Large intestine (tissue), 3 donors: ENCODE data around the gene TMEM107. TPM values are rescaled to one million over a fixed set of nuclear protein-coding genes. Genes with fewer than 3 reads are reported as not detected.

ENCODE experiments used
- DNase-seq, 2 donors: peaks; one replicate each; pipeline versions ENCODE4 v3.0.0 to v3.0.0-alpha.2; 2013
- H3K27ac ChIP-seq: one replicate; pipeline ENCODE4 v1.5.1; 2013; ENCODE audit warnings: low read length
- H3K27me3 ChIP-seq: 2 replicates; pipeline ENCODE4 v1.6.1; 2013; ENCODE audit warnings: low read length; ENCODE audit not compliant: control insufficient read depth, insufficient read depth
- H3K36me3 ChIP-seq: 2 replicates; pipeline ENCODE4 v1.6.1; 2013; ENCODE audit warnings: low read length; ENCODE audit not compliant: control insufficient read depth, insufficient read depth
- H3K4me1 ChIP-seq: one replicate; pipeline ENCODE4 v1.6.1; 2013; ENCODE audit warnings: low read length; ENCODE audit not compliant: control insufficient read depth, insufficient read depth
- H3K4me3 ChIP-seq: one replicate; pipeline ENCODE4 v1.5.1; 2013; ENCODE audit warnings: low read length
- H3K9me3 ChIP-seq: one replicate; pipeline ENCODE4 v1.6.1; 2013; ENCODE audit warnings: mild to moderate bottlenecking, low read depth, low read length, moderate library complexity; ENCODE audit not compliant: control insufficient read depth
- WGBS: methylation state at CpG from one replicate; pipeline ENCODE4 v1.1.5; 2013; ENCODE audit warnings: low lambda C conversion rate; ENCODE audit not compliant: insufficient coverage; 5-methylcytosine and 5-hydroxymethylcytosine counted together
- polyA plus RNA-seq: library from polyadenylated mRNA; unstranded; fragments of 120-200 nt; gene quantifications from one replicate; pipeline ENCODE4 v1.2.1, GENCODE V29; 2013

TMEM107 gene
- polyA plus RNA-seq, 1 donor: 11.4 TPM

DNA sequence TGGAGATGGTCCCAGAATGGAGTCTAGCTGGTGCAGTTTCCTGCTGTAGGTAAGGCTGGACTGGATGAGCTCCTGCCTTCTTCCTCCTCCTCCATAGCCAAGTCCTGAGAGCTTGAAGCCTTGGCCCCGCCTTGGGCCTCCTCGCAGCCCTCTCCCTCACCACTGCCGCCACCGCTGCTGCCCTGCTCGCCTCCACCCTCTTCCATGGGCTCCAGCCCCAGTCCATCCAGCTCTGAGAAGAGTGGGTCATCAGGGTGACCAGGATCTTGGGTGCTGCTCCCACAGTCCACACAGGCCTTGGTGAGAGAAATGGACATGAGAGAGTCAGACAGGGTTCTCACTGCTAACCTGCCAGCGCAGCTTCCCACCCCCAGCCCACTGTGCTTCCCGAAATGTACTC, 35.1 kb downstream of the TMEM107 start:
- Histone ChIP-seq H3K4me1 (peaks cover 13% of the 10 kb centered on the region), H3K9me3 (no peaks in the 10 kb centered on the region), H3K36me3 (peaks cover 55% of the 10 kb centered on the region), H3K4me3 (no peak overlapping the region), H3K27me3 (no peaks in the 10 kb centered on the region), H3K27ac (no peak overlapping the region)
- DNase-seq: no peak
- no CpG with 5 or more reads among the region's 7 CpGs for WGBS

DNA sequence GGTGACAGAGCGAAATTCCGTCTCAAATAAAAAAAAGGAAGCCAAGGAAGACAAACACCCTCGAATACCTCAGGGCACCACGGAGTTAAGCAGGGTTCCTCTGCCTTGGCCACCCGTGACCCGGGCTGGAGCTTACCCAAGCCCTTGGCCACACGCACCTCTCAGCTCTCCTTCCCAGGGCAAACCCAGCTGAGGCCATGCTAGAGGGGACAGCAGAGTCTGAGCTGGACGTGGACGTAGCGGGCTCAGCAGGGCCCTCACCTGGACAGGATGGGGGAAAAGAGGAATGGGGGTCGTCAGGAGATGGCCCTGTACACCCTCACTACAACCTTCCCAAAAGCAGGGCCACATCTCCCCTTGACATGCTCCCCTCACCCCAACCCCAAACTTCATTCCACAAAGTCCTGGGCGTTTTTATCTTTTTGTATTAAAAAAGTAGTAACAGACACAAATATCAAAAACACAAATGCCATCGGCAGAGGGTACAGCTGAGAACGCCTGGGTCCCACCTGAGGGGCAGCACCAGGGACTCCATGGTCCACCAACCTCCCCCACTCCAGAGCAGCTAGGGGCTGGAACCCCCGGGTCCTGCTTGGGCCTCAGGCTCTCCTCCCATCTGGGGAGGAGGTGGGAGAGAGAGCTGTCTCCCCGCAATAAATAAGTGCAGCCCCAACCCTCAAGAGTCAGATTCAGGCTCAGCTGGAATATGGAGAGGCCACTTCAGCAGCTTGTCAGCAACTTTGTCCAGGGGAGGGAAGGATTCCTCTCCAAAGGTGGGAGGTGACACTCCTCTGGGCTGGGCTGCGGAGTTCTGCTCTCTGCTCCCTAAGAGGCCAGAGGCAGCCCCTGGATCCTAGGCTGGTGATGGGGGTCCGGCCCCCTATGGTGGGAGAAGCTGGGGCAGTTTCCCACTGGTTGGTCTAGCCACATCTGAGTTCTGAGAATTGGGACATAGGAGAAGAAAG, 35.8 kb downstream of the TMEM107 start:
- H3K27ac ChIP-seq: no peak overlapping the region
- H3K4me1 ChIP-seq: peaks cover 13% of the 10 kb centered on the region
- H3K36me3 ChIP-seq: peaks cover 48% of the 10 kb centered on the region
- no CpG with 5 or more reads among the region's 18 CpGs for WGBS
- DNase-seq: no peak
- no peaks in the 10 kb centered on the region for H3K9me3 ChIP-seq
- H3K27me3 ChIP-seq: no peaks in the 10 kb centered on the region
- H3K4me3 ChIP-seq: no peak overlapping the region

DNA sequence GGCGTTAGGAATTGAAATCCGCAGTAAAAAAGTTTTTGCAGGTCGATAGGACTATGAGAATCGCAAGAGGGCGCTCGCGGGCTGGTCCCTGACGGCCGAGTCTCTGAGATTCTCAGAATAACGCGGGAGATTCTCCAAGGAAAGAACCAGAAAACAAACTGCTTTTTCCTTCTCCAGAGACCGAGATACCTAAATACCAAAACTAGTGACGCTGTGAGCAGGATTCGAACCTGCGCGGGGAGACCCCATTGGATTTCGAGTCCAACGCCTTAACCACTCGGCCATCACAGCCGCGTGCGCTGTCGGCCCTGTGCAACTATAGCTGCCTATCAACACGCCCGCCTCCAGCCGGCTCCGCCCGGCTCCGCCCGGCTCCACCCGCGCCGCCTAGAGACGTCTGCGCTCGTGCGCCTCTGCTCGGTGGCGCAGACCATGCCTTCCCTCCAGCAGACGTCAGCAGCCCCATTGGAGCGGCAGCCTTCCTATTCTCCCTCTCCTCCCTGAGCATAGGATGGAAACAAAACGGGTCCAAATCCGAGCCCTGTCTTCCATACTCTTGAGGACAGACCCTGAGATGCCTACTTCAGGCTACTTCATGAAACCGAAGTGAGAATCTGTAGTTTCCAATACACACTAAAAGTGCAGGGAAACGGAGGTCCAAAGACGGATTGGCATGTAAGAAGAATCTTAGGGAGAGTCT, 37.4 kb downstream of the TMEM107 start:
- WGBS: no CpG with 5 or more reads among the region's 46 CpGs
- DNase-seq: peak; percentile 96 to 98
- Histone ChIP-seq H3K9me3 (no peaks in the 10 kb centered on the region), H3K27me3 (no peaks in the 10 kb centered on the region), H3K36me3 (peaks cover 35% of the 10 kb centered on the region), H3K4me1 (peaks cover 13% of the 10 kb centered on the region), H3K27ac (peak overlapping the region; percentile 98), H3K4me3 (peak overlapping the region; percentile 53)

DNA sequence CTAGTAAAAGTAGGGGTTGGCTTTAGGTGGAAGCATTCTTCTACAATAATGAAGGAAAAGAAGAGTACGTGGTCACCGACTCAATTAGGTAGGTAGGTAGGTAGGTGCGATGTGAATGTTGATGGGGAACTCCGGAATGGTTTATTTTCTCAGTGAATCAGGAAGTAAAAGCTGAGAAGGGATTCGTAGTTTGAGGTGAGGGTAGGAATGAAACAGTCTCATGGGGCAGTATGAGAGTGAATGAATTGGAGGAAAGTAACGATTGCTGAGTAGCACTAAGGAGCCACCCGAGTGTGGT, 37.9 kb downstream of the TMEM107 start:
- Histone ChIP-seq H3K4me1 (peaks cover 13% of the 10 kb centered on the region), H3K27ac (peak overlapping the region; percentile 98), H3K27me3 (no peaks in the 10 kb centered on the region), H3K36me3 (peaks cover 33% of the 10 kb centered on the region), H3K4me3 (peak overlapping the region; percentile 25), H3K9me3 (no peaks in the 10 kb centered on the region)
- DNase-seq: no peak
- WGBS: no CpG with 5 or more reads among the region's 7 CpGs

- Histone ChIP-seq H3K4me3 (peak overlapping the region; percentile 25), H3K4me1 (peaks cover 13% of the 10 kb centered on the region), H3K9me3 (no peaks in the 10 kb centered on the region), H3K36me3 (peaks cover 29% of the 10 kb centered on the region), H3K27me3 (no peaks in the 10 kb centered on the region), H3K27ac (peak overlapping the region; percentile 98)
- DNase-seq: no peak
- 53% methylated on average over 3 of the region's 21 CpGs for WGBS
Measured at GRCh38 chr17:8137645-8138373, 38.4 kb downstream of the TMEM107 start.

DNA sequence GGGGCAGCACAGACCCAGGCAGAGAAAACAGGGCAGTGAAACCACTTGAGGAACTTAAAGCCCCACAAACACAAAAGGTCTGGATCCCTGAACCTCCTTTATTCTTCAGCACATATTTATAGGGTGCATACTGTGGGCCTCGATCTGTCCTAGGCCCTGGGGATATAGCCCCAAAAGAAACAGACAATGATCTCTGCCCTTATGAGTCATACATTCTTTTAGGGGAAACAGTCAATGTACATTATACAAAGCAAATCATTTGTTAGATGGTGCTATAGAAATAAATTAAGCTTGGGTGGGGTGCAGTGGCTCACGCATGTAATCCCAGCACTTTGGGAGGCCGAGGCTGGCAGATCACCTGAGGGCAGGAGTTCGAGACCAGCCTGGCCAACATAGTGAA, 42.2 kb downstream of the TMEM107 start:
- DNase-seq: no peak
- H3K4me3 ChIP-seq: no peak overlapping the region
- H3K27ac ChIP-seq: no peak overlapping the region
- H3K27me3 ChIP-seq: peaks cover 19% of the 10 kb centered on the region
- H3K9me3 ChIP-seq: no peaks in the 10 kb centered on the region
- no peaks in the 10 kb centered on the region for H3K36me3 ChIP-seq
- WGBS: no CpG with 5 or more reads among the region's 4 CpGs
- peaks cover 10% of the 10 kb centered on the region for H3K4me1 ChIP-seq

GRCh38 chr17:8133399-8133798, 42.8 kb downstream of the TMEM107 start:
- no peak overlapping the region for H3K27ac ChIP-seq
- WGBS: no CpG with 5 or more reads among the region's 12 CpGs
- H3K4me3 ChIP-seq: no peak overlapping the region
- no peaks in the 10 kb centered on the region for H3K9me3 ChIP-seq
- peaks cover 9% of the 10 kb centered on the region for H3K4me1 ChIP-seq
- peaks cover 24% of the 10 kb centered on the region for H3K27me3 ChIP-seq
- no peak for DNase-seq
- no peaks in the 10 kb centered on the region for H3K36me3 ChIP-seq

DNA sequence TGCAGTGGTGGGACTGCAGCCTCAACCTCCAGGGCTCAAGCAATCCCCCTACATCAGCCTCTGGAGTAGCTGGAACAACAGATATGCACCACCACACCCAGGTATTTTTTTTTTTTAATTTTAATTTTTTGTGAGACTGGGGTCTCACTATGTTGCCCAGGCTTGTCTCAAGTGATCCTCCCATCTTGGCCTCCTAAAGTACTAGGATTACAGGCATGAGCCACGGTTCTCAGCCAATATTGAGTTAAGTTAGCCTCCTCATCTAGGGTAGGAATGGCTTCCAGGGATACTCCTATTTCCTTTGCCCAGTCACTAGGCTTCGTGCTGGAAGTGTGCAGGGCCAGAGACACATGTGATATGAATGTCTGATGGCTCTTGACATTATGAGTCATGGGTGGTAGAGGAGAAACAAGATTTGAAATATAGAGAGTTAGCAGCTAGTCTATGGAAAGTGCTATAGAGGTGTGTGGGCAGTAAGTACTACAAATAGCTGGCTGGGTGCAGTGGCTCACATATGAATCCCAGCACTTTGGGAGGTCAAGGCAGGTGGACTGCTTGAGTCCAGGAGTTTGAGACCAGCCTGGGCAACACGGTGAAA, 44.2 kb downstream of the TMEM107 start:
- Histone ChIP-seq H3K36me3 (no peaks in the 10 kb centered on the region), H3K4me1 (no peaks in the 10 kb centered on the region), H3K27me3 (peaks cover 30% of the 10 kb centered on the region), H3K4me3 (no peak overlapping the region), H3K9me3 (no peaks in the 10 kb centered on the region), H3K27ac (no peak overlapping the region)
- no CpG with 5 or more reads among the region's 3 CpGs for WGBS
- no peak for DNase-seq

DNA sequence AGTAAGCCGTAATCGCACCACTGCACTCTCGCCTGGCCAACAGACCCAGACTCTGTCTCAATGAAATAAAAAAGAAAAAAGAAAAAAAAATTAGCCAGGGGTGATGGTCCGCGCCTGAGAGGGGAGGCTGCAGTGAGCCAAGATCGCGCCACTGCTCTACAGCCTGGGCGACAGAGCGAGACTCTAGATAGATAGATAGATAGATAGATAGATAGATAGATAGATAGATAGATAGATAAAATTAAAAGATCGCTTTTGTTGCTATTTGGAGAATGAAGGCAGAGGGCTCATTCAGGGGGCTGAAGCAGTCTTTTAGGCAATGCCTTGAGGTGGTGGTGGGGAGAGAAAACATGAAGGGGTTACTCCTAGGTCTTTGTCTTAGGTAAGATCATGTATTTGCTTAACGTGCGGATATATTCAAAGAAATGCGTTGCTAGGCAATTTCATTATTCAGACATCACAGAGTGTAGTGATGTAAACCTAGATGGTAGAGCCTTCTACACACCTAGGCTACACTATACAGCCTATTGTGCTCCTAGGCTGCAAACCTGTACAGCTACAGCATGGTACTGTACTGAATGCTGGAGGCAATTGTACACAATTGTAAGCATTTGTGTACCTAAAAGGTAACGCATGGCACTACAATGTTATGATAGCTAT, 47.9 kb downstream of the TMEM107 start:
- Histone ChIP-seq H3K9me3 (no peaks in the 10 kb centered on the region), H3K36me3 (no peaks in the 10 kb centered on the region), H3K27me3 (peaks cover 52% of the 10 kb centered on the region), H3K4me1 (peaks cover 22% of the 10 kb centered on the region), H3K4me3 (no peak overlapping the region), H3K27ac (no peak overlapping the region)
- no peak for DNase-seq
- 60% methylated on average over 3 of the region's 14 CpGs for WGBS
